Measurements from ENCODE around the gene PVALEF. TPM values are rescaled to one million over a fixed set of nuclear protein-coding genes. Genes with fewer than 3 reads are reported as not detected.

PVALEF gene
- polyA plus RNA-seq, 1 donor: 3.0 TPM

DNA sequence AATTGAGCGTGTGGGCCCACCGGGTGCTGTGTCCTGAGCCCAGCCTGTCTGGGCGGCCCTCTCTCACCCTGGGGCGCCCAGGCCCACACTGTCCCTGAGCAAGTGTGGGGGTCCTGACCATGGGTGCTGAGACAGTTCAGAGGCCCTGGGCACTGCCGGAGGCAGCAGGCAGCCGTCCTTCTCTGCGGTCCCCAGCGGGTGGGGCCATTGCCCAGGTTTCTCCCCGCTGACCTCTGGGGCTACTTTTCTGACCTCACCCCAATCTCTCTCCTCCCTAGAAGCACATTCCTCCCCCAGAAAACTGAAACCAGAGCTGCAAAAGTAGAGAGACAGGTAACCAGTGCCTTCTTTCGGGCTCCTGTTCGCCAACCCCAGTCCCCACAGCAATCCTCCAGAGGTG lies 36.0 kb upstream of the PVALEF start:
- no peak for DNase-seq

DNA sequence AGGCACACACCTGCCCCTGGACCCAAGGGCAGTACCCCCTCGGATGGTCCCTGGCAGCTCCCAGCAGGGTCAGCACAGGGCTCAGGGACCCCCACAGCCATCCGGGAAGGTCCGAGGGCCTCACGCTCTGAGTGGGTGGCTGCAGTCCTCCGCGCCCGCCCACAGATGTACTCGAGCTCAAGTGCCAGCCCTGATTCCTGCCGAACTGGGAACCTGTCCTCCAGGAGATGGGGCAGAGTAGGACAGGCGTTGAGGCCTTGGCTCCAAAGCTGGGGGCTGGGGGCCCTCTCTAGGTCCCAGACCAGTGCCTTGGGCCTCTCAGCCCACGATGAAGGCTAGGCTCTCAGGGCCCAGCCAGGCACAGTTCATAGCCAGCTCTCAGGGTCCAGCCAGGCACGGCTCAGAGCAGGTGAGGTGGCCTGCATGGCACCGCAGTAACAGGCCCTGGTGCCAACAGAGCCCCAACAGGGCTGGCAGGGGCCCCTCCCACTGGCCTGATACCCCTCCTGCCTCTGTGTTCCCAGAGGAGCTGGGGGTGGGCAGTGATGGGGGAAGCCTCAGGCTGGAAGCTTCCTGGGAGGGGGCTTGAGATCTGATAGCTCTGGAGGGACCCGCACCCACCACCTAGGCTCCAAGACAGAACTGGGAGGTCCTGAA lies 35.5 kb upstream of the PVALEF start:
- DNase-seq: no peak

DNA sequence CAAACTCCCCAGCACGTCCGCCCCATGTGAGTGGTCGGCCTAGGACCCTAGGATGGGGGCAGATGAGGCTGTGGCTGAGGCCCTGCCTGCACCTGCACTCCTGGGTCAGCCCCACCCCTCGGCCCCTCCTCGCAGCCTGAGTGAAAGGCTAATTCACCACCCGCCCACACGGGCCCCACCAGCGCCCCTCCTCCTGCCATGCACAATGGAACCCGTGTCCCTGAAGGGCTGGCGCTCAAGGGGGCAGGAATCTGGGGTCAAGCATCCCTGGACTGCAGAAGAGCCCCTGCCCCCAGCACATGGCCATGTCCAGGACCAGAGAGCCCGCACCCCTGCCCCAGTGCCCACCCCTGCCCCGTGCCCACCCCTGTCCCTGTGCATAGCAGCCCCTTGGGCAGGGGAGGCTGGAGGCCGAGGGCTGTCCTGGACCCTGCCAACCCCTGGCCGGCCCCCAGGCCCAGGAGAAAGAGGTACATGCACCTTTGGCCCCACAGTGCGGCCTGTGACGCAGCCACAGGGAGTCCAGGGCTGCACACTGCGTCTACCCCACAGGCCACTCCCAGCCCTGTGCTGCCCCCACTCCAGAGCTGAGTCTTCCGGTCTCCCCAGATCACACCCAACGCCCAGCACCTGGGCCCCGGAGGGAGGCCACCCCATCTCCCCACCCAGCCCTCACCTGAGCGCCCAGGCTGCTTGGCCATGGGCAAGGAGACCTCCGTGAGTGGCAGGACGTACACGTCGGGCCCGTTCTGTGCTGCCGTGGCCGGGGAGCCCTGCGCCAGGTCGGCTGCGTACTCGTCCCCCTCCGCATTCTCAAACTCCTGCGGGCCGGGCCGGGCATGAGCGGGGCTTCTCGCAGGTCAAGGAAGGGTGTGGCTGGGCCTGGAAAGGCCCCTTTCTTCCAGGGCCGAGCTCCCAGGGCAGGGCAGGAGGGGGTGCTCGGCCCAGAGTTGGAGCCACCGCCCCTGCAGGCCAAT lies 34.6 kb upstream of the PVALEF start:
- no peak for DNase-seq

DNA sequence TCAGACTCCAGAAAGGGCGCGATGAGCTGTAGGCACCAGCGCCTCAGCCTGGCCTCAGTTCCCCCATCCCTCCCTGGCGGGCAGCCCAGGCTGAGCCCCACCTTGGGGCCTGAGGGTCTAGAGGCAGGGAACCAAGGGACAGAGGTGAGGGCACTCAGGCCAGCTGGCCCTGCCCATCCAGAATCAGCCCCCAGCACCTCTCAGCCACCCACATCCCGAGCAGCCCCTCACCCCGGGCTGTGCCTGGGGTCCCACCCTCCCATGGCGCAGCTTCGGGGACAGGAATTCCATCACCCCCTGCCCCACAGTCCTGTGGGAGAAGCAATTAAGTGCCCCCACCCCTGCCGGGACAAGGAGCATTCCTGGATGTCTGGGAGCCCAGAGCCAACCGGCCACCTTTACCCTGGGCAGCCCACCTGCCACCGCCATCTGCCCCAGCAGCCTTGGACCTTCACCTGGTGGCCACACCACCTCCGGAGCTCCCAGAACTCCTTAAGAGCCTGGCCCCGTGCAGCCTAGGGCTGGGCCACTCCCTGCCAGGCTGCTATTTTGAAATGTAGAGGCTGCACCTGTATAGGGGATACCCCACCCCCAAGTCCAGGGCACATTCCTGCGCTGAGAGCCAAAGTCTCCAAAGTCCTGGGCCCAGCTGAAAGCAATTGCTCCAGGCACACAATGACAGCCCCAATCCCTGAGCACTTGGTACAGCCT lies 33.7 kb upstream of the PVALEF start:
- no peak for DNase-seq

DNA sequence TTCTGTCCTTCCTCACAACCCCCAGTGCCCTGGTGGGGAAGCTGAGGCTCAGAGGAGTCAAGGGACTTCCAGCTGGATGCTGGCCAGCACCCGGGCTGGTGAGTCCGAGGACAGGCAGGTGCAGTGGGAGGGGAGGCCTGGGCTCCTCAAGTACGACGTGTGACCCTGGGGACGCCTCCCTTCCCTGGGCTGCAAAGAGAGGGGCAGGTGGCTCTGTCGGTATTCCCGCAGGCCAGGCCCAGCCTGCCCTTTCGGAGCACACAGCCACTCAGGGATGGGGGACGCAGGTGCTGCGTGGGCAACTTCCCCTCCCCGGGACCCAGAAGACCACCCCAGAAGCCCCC lies 33.1 kb upstream of the PVALEF start:
- DNase-seq: no peak

DNA sequence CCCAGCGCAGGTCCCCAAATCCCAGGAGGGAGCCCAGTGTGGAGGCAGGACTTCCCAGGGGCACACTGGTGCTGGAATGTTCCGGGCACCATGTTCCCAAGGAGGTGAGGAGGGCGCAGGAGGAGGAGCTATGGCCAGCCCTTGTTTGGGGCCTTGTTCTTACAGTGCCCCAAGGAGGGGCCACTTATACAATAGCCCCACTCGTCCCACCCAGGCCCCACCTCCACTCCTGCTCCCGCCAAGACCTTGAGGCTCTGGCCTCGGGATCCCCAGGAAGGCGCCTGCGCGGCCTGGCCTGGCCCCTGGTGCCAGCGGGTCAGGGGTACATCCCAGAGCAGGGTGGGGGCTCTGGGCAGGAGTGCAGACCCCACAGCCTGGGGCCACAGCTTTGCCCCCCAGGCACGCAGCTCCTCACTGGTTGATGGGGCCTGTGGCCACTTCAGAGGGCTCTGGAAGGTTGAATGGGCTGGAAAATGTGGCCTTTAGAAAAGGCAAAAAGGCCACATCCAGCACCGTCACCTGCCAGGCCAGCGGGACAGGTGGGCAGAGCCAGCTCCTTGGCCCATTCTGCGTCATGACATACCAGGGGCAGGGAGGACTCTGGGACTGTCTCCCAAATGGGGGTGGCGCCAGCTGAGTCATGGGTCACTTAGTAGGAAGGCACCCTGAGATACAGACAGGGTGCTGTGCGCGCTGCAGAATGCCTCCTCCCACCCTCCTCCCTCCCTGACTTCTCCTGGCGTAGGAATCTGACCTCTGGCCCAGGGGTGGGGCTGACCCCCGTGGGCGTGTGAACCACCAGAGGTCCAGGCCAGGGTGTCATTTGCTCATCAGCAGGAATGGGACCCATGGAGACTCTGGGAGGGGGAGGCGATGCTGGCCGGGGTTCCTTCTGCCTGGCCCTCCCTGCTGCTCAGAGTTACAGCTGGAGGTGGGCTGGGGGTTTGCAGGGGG lies 32.3 kb upstream of the PVALEF start:
- no peak for DNase-seq

DNA sequence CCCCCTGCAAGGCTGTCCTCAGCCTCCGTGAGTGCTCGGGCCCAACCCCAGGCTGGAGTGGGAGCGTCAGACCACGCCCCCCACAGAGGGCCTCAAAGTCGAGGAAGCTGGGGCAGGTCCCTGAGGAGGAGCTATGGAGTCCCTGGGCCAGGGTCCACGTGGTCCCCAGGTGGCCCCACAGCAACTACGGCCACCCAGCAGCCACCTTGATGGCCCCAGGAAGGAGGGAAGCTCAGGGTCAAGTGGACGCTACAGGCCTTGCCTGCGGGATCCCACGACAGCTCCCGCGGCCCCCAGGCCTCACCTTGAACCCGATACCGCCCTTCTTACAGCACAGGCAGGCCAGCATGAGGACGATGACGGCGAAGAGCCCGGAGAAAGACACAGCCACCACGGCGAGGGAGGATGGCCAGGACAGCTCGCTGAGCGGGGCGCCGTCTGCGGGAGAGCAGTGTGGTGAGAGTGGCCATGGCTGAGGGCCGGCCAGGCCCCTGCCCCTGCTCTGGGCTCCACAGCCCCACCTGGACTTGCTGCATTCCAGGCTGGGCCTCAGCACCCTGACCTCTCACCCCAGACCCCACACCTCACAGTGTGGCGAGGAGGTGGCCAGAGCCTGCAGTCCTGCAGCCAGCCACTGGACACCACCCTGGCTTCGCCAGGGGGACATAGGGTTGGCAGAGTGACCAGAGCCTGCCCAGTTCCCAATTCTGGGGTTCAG lies 31.1 kb upstream of the PVALEF start:
- DNase-seq: no peak

DNA sequence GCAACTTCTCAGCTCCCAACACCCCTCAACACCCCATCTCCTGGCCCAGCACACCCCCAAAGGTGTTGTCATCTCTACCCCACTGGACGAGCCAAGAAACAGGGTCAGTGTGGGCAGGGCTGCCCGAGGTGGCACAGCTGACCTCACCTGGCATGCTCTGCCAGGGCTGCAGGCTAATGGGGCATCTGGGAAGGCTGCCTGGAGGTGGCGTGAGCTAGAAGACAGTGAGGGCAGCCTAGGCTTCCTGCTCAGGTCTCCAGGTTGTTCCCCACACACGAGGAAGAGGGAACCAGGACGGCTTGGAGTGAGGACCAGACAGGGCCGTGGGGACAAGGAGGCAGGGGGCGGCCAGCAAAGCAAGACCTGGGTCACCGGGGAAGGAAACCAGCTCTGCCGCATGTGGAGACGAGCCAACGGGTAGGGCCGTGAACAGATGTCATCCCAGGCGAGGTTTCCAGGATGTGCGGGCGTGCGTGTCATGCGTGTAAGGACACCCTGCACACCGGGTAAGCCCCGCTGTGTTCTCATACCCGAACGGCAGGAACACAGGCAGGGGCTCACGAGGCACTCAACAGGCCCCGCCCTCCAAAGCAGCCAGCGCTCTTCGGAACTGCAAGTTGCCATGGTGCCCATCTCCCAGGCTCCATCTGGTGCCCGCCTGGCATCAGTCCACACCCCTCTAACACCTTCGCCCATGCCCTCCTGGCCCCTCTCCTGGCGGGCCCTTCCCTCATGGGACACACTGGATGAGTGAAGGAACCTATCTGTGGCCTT lies 29.6 kb upstream of the PVALEF start:
- no peak for DNase-seq

DNA sequence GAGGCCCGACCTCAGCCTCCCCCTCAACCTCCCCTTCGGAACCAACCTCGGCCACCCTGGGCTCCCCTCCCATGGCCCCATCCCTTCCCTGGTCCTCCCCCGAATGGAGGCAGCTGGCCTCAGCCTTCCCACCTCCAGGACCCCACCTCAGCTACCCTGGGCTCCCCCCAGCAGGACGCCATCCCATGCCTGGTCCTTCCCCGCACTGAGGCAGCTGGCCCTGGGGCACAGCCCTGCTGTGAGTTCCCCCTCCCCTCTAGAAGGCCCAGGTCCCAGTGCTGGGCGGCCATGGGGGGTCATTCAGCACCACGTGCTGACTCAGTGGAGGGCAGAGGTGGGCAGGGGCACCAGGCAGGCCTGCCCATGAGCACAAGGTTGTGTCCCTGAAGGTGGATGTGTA lies 28.9 kb upstream of the PVALEF start:
- no peak for DNase-seq

DNA sequence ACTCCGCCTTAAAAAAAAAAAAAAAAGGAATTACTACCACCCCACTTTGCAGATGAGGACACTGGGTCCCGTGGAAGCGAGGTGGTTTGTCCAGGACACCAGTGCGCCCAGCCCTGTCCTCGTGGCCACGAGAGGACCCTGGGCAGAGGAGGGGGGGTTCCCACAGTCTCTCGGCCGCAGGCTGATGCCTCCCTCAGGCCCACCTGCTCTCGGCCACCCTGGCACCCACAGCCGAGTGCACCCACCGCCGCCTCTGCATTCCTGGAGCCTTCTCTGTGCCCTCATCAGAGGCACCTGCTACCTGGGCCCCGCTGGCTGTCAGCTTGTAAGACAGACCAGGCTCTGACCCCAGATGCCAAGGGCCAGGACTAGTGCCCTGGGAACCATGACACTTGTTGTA lies 28.1 kb upstream of the PVALEF start:
- no peak for DNase-seq

DNA sequence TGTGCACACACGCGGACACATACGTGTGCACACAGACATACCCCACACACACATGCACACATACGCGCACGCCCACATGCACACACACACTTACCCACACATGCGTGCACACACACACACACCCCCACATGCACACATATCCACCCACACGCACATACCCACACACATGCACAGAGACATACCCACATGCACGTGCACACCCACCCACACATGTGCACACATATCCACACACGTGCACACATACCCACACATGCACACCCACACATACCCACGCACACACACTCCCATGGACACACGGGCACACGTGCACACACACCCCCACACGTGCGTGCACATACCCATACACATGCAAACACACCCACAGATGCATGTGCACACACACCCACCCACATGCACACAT lies 27.2 kb upstream of the PVALEF start:
- DNase-seq: no peak

DNA sequence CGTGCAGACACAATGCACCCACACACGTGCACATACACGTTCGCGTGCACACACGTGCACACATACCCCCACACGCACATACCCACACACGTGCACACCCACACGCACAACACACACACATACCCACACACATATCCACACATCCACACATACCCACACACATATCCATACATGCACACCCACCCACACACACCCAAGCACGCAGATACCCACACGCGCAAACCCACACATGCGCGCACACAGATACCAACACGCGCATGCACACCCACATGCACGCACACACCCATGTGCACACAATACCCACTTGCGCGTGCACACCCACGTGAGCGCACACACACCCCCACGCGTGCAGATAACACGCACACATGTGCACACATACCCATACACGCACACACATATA lies 26.8 kb upstream of the PVALEF start:
- DNase-seq: no peak

DNA sequence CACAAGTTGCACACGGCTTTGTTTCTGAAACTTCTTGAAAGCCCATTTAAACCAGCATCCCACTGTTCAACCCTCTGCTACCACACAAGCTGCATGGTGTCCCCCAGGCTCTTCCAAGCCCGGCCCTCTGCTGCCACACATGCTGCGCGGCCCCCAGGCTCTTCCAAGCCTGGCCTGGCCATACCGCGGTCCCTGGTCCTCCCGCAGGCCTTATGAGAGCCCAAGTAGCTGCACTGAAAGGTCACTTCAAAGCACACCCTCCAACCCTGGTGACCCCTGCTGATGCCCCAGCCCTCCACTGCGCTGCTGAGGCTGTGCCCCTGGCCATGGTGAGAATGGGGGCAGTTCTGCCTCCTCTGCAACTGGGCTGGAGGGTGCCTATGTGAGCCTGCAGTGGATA lies 25.9 kb upstream of the PVALEF start:
- DNase-seq: no peak

DNA sequence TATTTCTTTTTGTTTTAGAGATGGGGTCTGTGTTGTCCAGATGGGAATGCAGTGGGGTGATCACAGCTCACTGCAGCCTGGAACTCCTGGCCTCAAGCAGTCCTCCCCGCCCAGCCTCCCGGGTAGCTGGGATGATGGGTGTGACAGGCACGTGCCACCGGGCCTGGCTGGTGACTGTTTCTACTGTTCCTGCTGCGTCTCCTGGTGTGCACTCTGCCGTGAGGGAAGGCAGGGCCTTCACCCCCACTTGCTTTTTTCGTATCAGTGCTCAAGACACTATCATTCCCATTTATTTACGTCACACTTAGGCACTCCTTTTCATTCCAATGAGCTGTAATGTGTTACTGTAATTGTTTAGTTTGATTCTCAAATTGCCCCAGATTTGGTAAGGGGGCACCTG lies 25.3 kb upstream of the PVALEF start:
- no peak for DNase-seq

DNA sequence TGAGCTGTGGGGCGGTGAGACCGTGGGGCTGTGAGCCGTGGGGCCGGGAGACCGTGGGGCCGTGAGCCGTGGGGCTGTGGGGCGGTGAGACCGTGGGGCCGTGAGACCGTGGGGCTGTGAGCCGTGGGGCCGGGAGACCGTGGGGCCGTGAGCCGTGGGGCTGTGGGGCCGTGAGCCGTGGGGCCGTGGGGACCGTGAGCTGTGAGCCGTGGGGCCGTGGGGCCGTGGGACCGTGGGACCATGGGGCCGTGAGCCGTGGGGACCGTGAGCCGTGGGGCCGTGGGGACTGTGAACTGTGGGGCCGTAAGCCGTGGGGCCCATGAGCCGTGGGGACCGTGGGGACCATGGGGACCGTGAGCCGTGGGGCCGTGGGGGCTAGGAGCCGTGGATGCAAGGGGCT lies 24.6 kb upstream of the PVALEF start:
- no peak for DNase-seq

DNA sequence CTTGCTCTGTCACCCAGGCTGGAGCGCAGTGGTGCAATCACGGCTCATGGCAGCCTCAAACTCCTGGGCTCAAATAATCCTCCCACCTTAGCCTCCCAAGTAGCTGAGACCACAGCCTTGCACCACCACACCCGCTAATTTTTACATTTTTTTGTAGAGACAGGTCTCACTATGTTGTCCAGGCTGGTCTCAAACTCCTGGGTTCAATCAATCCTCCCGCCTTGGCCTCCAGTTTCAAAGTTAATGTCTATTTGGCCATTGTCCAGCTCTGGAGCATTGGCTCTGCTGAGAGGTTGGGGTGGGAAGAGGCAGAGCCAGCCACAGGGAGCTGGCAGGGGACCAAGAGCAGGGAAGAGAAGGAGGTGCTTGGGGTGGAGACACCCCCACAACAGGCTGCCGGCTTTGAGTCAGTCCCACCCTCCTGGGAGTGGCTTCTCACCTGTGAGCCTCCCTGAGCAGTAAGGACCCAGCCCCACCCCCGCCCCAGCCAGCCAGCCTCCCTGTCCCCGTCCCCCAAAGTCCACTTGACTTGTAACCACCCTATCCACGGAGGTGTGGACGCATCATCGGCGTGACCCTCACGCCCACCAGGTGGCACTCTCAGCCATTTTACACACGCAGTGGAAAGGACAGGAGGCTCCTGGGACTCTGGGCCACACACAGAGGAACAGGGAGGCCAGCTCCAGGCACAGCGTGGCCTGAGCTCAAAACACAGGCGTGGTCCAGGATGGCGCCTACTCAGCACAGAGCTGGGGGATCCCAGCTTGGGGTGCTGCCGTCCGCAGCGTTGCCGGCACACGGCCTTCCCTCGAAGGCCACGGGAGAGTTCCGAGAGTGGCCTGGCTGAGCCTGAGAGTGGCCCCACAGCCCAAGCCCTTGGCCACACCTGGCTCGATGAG lies 22.8 kb upstream of the PVALEF start:
- DNase-seq: peak; percentile 86

DNA sequence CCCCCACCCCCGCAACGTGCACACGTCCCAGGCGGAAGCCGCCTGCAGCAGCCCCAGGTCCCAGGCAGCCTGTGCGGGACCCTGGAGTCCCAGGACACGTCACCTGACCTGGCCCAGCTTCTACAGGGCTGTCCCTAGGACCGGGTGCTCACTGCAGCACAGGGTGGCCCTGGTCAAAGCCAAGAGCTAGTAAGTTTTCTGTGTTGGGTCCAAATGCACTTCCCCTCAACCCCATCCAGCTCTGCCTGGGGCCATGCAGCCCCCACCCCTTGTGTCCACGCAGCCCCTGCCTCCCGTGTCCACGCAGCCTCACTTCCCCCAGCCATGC lies 22.1 kb upstream of the PVALEF start:
- no peak for DNase-seq

DNA sequence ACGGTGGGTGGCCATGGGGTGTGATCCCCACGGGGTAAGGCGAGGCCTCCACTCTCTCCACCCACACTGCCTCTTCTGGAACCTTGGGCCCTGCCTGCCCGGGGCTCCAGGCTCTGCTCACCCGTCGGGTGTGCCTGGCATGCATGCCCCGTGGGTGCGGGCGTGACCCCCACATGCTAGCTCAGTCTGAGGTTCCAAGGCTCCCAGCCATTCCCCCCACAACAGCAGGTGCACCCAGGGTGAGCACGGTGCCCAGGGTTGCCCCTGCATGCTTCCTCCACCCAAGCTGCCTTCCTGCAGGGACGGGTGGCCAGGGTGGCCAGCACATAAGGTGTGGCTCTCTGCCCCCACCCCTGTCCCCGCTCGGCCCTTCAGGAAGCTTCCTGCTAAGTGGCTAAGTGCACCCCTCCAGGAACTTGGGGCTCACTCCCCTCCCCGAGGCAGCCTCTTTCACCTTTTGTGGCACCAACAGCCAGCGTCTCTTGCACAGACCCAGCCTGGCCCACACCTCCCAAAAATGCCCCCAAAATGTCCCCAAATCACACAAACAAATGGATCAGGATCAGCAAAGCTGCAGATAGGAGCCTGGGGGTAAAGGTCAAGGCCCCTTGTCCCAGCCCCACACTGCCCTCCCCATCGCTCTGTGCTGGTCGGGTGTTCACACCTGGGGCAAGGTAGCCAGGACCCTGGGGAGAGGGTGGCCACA lies 21.4 kb upstream of the PVALEF start:
- no peak for DNase-seq

DNA sequence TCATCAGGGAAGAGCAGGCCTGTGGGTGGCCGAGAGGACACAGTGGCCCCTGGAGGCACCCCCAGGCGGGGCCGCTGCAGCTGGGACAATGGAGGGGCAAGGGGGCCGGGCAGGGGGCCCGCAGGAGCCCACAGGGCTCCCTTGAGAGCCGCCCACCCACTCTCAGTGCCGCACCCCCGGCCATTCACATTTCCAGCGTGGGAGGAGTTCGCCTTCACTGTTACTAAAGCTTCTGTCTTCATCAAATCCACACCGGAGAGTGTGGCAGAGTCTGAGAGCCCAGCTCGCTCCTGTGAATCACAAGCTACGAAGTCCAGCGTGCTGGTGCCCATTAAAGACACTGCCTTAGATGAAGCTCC lies 20.9 kb upstream of the PVALEF start:
- no peak for DNase-seq

Measured in hindlimb muscle (tissue), 1 donor.